GM11168 (cell line): ENCODE measurements around the gene TKT.
"Not testable (repeated sequence)": the region's sequence is repeated elsewhere in the genome, so short reads cannot be mapped to it uniquely, and the experiment has no call there.

Experiments used
- in situ Hi-C: fragments of 300-500 bp; cut with MboI; formaldehyde crosslinking; loops from one replicate; pipeline ENCODE4 v1.12.0; 2022; ENCODE audit warnings: low sequenced_read_pairs; ENCODE audit not compliant: unreplicated experiment

TKT gene

GRCh38 chr3:53261712-53262111 lies 5.9 kb upstream of the TKT start:
- in situ Hi-C loops = no loop called here

GRCh38 chr3:53260286-53260785 lies 4.5 kb upstream of the TKT start:
- in situ Hi-C loops = no loop called here

GRCh38 chr3:53259427-53260259 lies 3.8 kb upstream of the TKT start:
- in situ Hi-C loops = no loop called here

GRCh38 chr3:53258600-53259426 lies 3.0 kb upstream of the TKT start:
- in situ Hi-C loops = no loop called here

- in situ Hi-C loops = no loop called here
Measured at GRCh38 chr3:53257465-53257864, 1.6 kb upstream of the TKT start.

GRCh38 chr3:53256704-53257055 lies 858 bp upstream of the TKT start:
- in situ Hi-C loops = no loop called here

GRCh38 chr3:53255423-53255774 lies 423 bp downstream of the TKT start:
- in situ Hi-C loops = no loop called here

GRCh38 chr3:53254509-53255422 lies 1.1 kb downstream of the TKT start:
- in situ Hi-C loops = no loop called here

GRCh38 chr3:53253707-53254508 lies 1.9 kb downstream of the TKT start:
- in situ Hi-C loops = no loop called here

GRCh38 chr3:53252947-53253322 lies 2.9 kb downstream of the TKT start:
- in situ Hi-C loops = not testable (repeated sequence)

- in situ Hi-C loops = no loop called here
Measured at GRCh38 chr3:53252096-53252946, 3.5 kb downstream of the TKT start.

- in situ Hi-C loops = no loop called here
Measured at GRCh38 chr3:53250881-53251605, 4.8 kb downstream of the TKT start.

GRCh38 chr3:53250453-53250852 lies 5.4 kb downstream of the TKT start:
- in situ Hi-C loops = no loop called here

- in situ Hi-C loops = no loop called here
Measured at GRCh38 chr3:53248161-53248560, 7.7 kb downstream of the TKT start.

GRCh38 chr3:53247619-53248018 lies 8.2 kb downstream of the TKT start:
- in situ Hi-C loops = no loop called here

- in situ Hi-C loops = no loop called here
Measured at GRCh38 chr3:53244271-53244670, 11.6 kb downstream of the TKT start.

- in situ Hi-C loops = no loop called here
Measured at GRCh38 chr3:53243785-53244184, 12.0 kb downstream of the TKT start.

GRCh38 chr3:53243165-53243564 lies 12.7 kb downstream of the TKT start:
- in situ Hi-C loops = no loop called here
